ES-I3 (cell line): ENCODE results near the gene ELAVL1.

ENCODE experiments used
- H3K36me3 ChIP-seq: 2 replicates; pipeline ENCODE4 v1.6.1; 2013; ENCODE audit warnings: mild to moderate bottlenecking, low read length, control low read depth, moderate library complexity; ENCODE audit not compliant: insufficient read depth
- H3K4me1 ChIP-seq: 2 replicates; pipeline ENCODE4 v1.6.1; 2013; ENCODE audit warnings: mild to moderate bottlenecking, control low read depth, low read length; ENCODE audit not compliant: insufficient read depth
- H3K9ac ChIP-seq: 2 replicates; pipeline ENCODE4 v1.6.1; 2013; ENCODE audit warnings: low read depth, mild to moderate bottlenecking, low read length, moderate library complexity
- H3K9me3 ChIP-seq: 2 replicates; pipeline ENCODE4 v1.6.1; 2013; ENCODE audit warnings: mild to moderate bottlenecking, low read length, moderate library complexity; ENCODE audit not compliant: control insufficient read depth, insufficient read depth

The ELAVL1 gene

GRCh38 chr19:7985481-7985911 lies 19.9 kb downstream of the ELAVL1 start:
- Histone ChIP-seq H3K9ac (no peak overlapping the region), H3K36me3 (peaks cover 41% of the 10 kb centered on the region), H3K4me1 (peaks cover 9% of the 10 kb centered on the region; the same call in 1 of the 2 replicates)

GRCh38 chr19:7983995-7984837 lies 21.2 kb downstream of the ELAVL1 start:
- Histone ChIP-seq H3K9ac (no peak overlapping the region), H3K9me3 (no peaks in the 10 kb centered on the region), H3K36me3 (peaks cover 39% of the 10 kb centered on the region), H3K4me1 (no peaks in the 10 kb centered on the region; the same call in 1 of the 2 replicates)

More at GRCh38 chr19:7985481-7985911, 19.9 kb downstream of the ELAVL1 start:
- no peaks in the 10 kb centered on the region for H3K9me3 ChIP-seq

GRCh38 chr19:7983286-7983950 lies 22.0 kb downstream of the ELAVL1 start:
- Histone ChIP-seq H3K36me3 (peaks cover 36% of the 10 kb centered on the region), H3K4me1 (no peaks in the 10 kb centered on the region; the same call in 1 of the 2 replicates), H3K9me3 (no peaks in the 10 kb centered on the region), H3K9ac (no peak overlapping the region)

- H3K4me1 ChIP-seq: no peaks in the 10 kb centered on the region; the same call in 1 of the 2 replicates
- no peaks in the 10 kb centered on the region for H3K9me3 ChIP-seq
- H3K9ac ChIP-seq: no peak overlapping the region
- peaks cover 33% of the 10 kb centered on the region for H3K36me3 ChIP-seq
These were observed 22.8 kb downstream of the ELAVL1 start for GRCh38 chr19:7982651-7983099.

GRCh38 chr19:7982103-7982502 lies 23.3 kb downstream of the ELAVL1 start:
- H3K4me1 ChIP-seq: no peaks in the 10 kb centered on the region; the same call in 1 of the 2 replicates
- H3K9me3 ChIP-seq: no peaks in the 10 kb centered on the region
- H3K9ac ChIP-seq: no peak overlapping the region
- peaks cover 30% of the 10 kb centered on the region for H3K36me3 ChIP-seq

GRCh38 chr19:7981661-7982060 lies 23.8 kb downstream of the ELAVL1 start:
- H3K4me1 ChIP-seq: no peaks in the 10 kb centered on the region
- H3K9ac ChIP-seq: no peak overlapping the region
- H3K36me3 ChIP-seq: peaks cover 30% of the 10 kb centered on the region
- no peaks in the 10 kb centered on the region for H3K9me3 ChIP-seq

GRCh38 chr19:7981199-7981598 lies 24.2 kb downstream of the ELAVL1 start:
- peaks cover 30% of the 10 kb centered on the region for H3K36me3 ChIP-seq
- H3K4me1 ChIP-seq: no peaks in the 10 kb centered on the region
- H3K9ac ChIP-seq: no peak overlapping the region
- no peaks in the 10 kb centered on the region for H3K9me3 ChIP-seq

GRCh38 chr19:7980635-7981121 lies 24.8 kb downstream of the ELAVL1 start:
- peaks cover 30% of the 10 kb centered on the region for H3K36me3 ChIP-seq
- no peaks in the 10 kb centered on the region for H3K9me3 ChIP-seq
- H3K4me1 ChIP-seq: no peaks in the 10 kb centered on the region
- no peak overlapping the region for H3K9ac ChIP-seq

- Histone ChIP-seq H3K9me3 (no peaks in the 10 kb centered on the region), H3K36me3 (peaks cover 30% of the 10 kb centered on the region), H3K9ac (no peak overlapping the region), H3K4me1 (no peaks in the 10 kb centered on the region)
These were observed 25.3 kb downstream of the ELAVL1 start for GRCh38 chr19:7980168-7980567.

- Histone ChIP-seq H3K36me3 (peaks cover 30% of the 10 kb centered on the region), H3K9ac (no peak overlapping the region)
These were observed 25.9 kb downstream of the ELAVL1 start for GRCh38 chr19:7979559-7979958.

GRCh38 chr19:7979011-7979410 lies 26.4 kb downstream of the ELAVL1 start:
- Histone ChIP-seq H3K36me3 (peaks cover 30% of the 10 kb centered on the region), H3K9ac (no peak overlapping the region), H3K4me1 (no peaks in the 10 kb centered on the region), H3K9me3 (no peaks in the 10 kb centered on the region)

More at GRCh38 chr19:7979559-7979958, 25.9 kb downstream of the ELAVL1 start:
- H3K4me1 ChIP-seq: no peaks in the 10 kb centered on the region
- H3K9me3 ChIP-seq: no peaks in the 10 kb centered on the region

GRCh38 chr19:7978179-7978825 lies 27.1 kb downstream of the ELAVL1 start:
- H3K9me3 ChIP-seq: no peaks in the 10 kb centered on the region
- no peaks in the 10 kb centered on the region for H3K4me1 ChIP-seq
- H3K9ac ChIP-seq: no peak overlapping the region
- peaks cover 26% of the 10 kb centered on the region for H3K36me3 ChIP-seq

GRCh38 chr19:7977723-7978040 lies 27.8 kb downstream of the ELAVL1 start:
- Histone ChIP-seq H3K9ac (no peak overlapping the region), H3K36me3 (peaks cover 20% of the 10 kb centered on the region), H3K4me1 (no peaks in the 10 kb centered on the region), H3K9me3 (no peaks in the 10 kb centered on the region)

GRCh38 chr19:7977021-7977722 lies 28.3 kb downstream of the ELAVL1 start:
- H3K9ac ChIP-seq: no peak overlapping the region
- peaks cover 15% of the 10 kb centered on the region for H3K36me3 ChIP-seq
- no peaks in the 10 kb centered on the region for H3K4me1 ChIP-seq
- no peaks in the 10 kb centered on the region for H3K9me3 ChIP-seq
